ENCODE results near the gene ST6GAL2. TPM values are rescaled to one million over a fixed set of nuclear protein-coding genes. Genes with fewer than 3 reads are reported as not detected.

Gene ST6GAL2
- total RNA-seq, 1 donor from 2014 or later = 5.9 TPM

DNA sequence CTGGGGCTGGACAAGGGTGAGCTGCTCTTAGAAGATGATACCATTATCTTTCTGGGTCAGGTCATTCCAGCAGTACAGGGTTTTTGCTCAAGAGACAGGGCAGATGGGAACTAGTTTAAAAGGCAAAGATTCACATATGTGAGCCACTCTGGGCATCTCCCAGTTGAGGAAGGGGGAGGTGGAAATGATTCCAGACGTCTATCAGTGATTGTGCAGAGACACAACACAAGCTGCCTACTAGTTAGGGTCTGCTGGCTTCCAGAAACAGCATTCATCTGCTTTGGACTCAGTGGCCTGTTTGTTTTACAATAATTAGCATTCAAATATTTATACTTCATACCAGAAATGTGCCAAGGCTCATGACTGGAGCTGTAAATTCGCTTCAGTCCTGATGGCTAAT lies 32.3 kb downstream of the ST6GAL2 start:
- H3K36me3 Mint-ChIP-seq (ENCODE audit: unreplicated experiment) = no peaks in the 10 kb centered on the region
- peaks cover 4% of the 10 kb centered on the region for H3K27me3 Mint-ChIP-seq (ENCODE audit: unreplicated experiment)
- H3K9me3 Mint-ChIP-seq (ENCODE audit: unreplicated experiment) = no peaks in the 10 kb centered on the region
- H3K4me3 Mint-ChIP-seq (ENCODE audit: unreplicated experiment) = peak overlapping the region; percentile 28
- no peak for DNase-seq
- TF ChIP-seq, protein P1, sequence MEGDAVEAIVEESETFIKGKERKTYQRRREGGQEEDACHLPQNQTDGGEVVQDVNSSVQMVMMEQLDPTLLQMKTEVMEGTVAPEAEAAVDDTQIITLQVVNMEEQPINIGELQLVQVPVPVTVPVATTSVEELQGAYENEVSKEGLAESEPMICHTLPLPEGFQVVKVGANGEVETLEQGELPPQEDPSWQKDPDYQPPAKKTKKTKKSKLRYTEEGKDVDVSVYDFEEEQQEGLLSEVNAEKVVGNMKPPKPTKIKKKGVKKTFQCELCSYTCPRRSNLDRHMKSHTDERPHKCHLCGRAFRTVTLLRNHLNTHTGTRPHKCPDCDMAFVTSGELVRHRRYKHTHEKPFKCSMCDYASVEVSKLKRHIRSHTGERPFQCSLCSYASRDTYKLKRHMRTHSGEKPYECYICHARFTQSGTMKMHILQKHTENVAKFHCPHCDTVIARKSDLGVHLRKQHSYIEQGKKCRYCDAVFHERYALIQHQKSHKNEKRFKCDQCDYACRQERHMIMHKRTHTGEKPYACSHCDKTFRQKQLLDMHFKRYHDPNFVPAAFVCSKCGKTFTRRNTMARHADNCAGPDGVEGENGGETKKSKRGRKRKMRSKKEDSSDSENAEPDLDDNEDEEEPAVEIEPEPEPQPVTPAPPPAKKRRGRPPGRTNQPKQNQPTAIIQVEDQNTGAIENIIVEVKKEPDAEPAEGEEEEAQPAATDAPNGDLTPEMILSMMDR (IDR thresholded peaks at IDR 0.05; ENCODE audit: partially characterized antibody, unreplicated experiment) = no peak
- H3K27ac Mint-ChIP-seq (ENCODE audit: unreplicated experiment) = peak overlapping the region; percentile 78
- peaks cover 33% of the 10 kb centered on the region for H3K4me1 Mint-ChIP-seq (ENCODE audit: low read depth, unreplicated experiment)

DNA sequence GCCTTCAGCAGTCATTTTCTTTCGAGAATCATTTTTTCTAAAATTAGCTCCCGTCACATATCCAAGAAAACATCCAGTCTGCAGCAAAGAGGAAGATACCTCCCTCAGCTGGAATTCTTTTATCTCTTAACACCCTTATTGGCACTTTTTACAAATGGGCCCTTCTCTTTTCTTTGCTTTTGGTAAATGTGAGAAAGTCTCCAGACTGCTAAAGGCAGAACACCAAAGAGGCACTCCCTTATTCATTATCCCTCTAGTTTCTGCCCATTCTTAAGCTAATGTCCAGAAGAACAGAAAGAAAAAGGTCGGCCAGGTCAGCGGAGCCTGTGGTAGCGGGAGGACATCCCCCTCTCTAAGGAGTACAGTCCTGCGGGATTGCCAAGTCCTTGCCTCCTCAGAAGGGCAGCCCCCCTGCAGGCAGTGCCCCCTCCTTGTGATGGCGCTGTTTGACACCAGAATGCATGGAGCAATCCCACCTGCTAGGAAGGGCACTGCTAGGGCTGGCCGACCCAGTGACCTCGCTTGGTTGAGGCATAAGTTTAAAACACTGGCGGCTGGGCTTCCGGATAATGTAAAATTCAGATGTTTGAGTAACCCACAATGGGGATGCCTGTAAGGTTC lies 34.0 kb downstream of the ST6GAL2 start:
- Mint-ChIP-seq H3K27ac (ENCODE audit: unreplicated experiment) (no peak overlapping the region), H3K27me3 (ENCODE audit: unreplicated experiment) (peaks cover 4% of the 10 kb centered on the region), H3K36me3 (ENCODE audit: unreplicated experiment) (no peaks in the 10 kb centered on the region), H3K4me3 (ENCODE audit: unreplicated experiment) (no peak overlapping the region), H3K4me1 (ENCODE audit: low read depth, unreplicated experiment) (peaks cover 36% of the 10 kb centered on the region), H3K9me3 (ENCODE audit: unreplicated experiment) (no peaks in the 10 kb centered on the region)
- TF ChIP-seq, protein P1 (IDR thresholded peaks at IDR 0.05; ENCODE audit: partially characterized antibody, unreplicated experiment) = no peak
- DNase-seq = no peak

DNA sequence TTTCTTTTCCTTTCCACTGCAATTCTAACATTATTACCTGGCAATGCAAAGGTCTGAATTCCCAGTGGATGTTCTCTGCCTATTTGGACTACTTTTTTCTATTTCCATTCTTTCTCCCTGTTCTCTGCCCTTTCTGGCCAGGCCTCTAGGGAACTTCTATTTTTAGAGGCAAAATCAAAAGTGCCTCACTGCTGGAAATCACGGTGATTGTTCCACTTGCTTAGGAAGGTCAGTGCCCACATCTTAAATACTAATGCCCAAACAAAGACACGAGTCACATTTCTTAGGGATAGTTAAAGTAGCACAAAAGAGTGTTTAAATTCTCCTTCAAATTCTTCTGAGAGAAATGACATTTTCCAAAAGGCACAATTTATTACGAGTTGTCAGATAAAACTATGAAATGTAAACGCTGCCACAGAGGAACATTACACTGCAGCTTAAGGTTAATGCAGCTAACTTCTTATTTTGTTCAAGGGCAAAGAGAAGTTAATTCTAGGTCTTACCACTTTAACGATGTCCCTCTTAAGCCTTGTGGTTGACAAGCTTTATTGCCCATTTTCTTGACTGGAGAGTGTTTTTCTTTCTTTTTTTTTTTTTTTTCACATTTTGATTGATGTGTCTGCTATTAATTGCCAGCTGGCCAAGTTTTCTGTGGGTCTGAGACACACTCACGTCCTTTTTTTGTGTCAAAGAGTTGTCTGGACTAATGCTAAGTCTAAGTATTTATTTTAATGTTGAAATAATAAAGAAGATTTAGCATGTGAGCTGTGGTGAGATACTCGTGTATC lies 34.7 kb downstream of the ST6GAL2 start:
- H3K36me3 Mint-ChIP-seq (ENCODE audit: unreplicated experiment) = no peaks in the 10 kb centered on the region
- DNase-seq = no peak
- no peaks in the 10 kb centered on the region for H3K9me3 Mint-ChIP-seq (ENCODE audit: unreplicated experiment)
- TF ChIP-seq, protein P1 (IDR thresholded peaks at IDR 0.05; ENCODE audit: partially characterized antibody, unreplicated experiment) = no peak
- H3K4me1 Mint-ChIP-seq (ENCODE audit: low read depth, unreplicated experiment) = peaks cover 40% of the 10 kb centered on the region
- peaks cover 4% of the 10 kb centered on the region for H3K27me3 Mint-ChIP-seq (ENCODE audit: unreplicated experiment)
- H3K27ac Mint-ChIP-seq (ENCODE audit: unreplicated experiment) = no peak overlapping the region
- no peak overlapping the region for H3K4me3 Mint-ChIP-seq (ENCODE audit: unreplicated experiment)

DNA sequence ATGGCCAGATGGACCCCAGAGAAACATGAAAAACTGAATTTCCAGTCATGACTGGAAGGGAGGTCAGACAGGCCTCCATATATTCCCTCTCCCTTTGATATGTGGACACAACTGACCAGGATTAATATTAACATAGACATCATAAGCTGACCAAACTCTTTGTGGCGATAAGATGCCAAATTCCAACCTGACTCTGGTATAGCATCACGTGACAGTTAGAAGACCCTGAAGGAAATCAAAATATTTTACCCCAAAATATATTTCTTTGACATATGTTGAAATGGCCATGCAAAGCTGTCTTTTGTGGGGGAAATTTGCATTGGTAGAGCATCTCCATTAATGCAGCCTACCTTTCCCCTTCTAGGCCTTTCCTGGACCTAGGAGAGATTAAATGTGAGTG lies 36.7 kb downstream of the ST6GAL2 start:
- no peaks in the 10 kb centered on the region for H3K36me3 Mint-ChIP-seq (ENCODE audit: unreplicated experiment)
- TF ChIP-seq, protein P1 (IDR thresholded peaks at IDR 0.05; ENCODE audit: partially characterized antibody, unreplicated experiment) = no peak
- H3K9me3 Mint-ChIP-seq (ENCODE audit: unreplicated experiment) = peaks cover 2% of the 10 kb centered on the region
- no peak overlapping the region for H3K4me3 Mint-ChIP-seq (ENCODE audit: unreplicated experiment)
- peaks cover 40% of the 10 kb centered on the region for H3K4me1 Mint-ChIP-seq (ENCODE audit: low read depth, unreplicated experiment)
- peaks cover 4% of the 10 kb centered on the region for H3K27me3 Mint-ChIP-seq (ENCODE audit: unreplicated experiment)
- H3K27ac Mint-ChIP-seq (ENCODE audit: unreplicated experiment) = no peak overlapping the region
- no peak for DNase-seq

DNA sequence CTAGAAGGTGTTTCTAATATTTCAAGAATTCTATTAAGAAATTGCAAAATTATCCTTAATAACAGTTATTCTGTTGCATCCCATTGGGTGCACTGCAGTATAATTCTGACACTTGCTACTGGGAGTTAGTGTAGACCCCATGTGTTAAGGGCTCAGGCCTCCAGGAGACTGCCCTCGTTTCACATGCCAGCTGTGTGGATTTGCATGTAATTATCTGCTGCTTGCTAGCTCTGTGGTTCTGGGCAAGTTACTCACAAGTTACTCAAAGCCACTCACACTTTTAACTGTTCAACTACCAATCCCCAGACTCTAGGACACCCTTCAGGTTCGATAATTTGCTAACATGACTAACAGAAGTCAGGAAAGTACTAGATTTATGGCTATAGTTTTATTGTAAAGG lies 38.6 kb downstream of the ST6GAL2 start:
- TF ChIP-seq, protein P1 (IDR thresholded peaks at IDR 0.05; ENCODE audit: partially characterized antibody, unreplicated experiment) = no peak
- Mint-ChIP-seq H3K4me1 (ENCODE audit: low read depth, unreplicated experiment) (peaks cover 29% of the 10 kb centered on the region), H3K9me3 (ENCODE audit: unreplicated experiment) (peaks cover 2% of the 10 kb centered on the region), H3K27ac (ENCODE audit: unreplicated experiment) (no peak overlapping the region), H3K27me3 (ENCODE audit: unreplicated experiment) (peaks cover 2% of the 10 kb centered on the region), H3K36me3 (ENCODE audit: unreplicated experiment) (no peaks in the 10 kb centered on the region), H3K4me3 (ENCODE audit: unreplicated experiment) (no peak overlapping the region)
- no peak for DNase-seq
